ENCODE measurements around the gene CLPTM1.

The CLPTM1 gene

DNA sequence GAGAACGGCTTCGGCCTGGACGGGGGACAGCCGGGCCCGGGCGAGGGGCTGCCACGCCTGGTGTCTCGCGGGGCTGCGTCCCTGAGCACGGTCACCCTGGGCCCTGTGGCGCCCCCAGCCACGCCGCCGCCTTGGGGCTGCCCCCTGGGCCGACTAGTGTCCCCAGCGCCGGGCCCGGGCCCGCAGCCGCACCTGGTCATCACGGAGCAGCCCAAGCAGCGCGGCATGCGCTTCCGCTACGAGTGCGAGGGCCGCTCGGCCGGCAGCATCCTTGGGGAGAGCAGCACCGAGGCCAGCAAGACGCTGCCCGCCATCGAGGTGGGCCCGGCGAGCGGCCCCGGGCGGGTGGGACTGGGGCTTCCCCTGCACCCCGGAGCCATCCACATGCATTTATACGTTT, 56.8 kb downstream of the CLPTM1 start:
- DNase-seq: no peak

DNA sequence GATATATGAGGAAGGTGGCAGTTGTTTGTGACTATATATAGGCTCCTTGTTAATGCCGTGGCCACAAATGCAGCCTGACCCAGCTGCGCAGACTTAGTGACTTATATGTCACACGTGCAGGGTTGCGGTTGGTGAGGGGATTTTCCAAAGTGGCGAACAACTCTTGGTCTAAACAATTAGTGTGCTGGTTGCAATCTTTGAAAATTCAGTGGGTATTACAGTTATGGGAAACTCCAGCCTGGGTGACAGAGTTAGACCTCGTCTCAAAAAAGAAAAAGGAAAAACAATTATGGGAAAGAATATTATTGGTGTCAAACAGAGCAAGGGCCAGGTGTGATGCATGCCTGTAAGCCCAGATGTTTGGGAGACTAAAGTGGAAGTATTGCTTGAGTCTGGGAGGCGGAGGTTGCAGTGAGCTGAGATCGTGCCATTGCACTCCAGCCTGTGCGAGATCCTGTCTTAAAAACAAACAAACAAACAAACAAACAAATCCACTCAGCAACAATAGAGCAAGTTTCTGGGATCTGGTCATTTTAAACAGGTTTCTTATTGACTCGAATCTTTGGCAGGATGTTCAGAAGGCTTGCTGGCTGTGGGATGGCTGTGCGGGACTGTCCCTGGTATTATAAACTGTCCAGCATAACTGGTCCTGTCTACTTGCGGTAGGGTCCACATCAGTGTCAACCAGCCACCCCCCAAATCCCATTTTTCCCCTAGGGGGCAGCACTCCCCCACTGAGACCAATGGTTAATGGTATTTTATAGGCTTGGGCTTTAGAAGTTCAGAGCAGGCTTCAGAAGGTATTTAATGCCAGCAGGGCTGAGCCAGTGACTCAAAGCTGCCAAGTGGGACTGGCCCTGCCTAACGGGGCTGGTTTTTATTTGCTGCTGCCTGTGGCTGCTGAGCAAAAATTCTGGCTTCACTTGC, 61.5 kb downstream of the CLPTM1 start:
- DNase-seq: peak; percentile 86 to 88 (median 86)

DNA sequence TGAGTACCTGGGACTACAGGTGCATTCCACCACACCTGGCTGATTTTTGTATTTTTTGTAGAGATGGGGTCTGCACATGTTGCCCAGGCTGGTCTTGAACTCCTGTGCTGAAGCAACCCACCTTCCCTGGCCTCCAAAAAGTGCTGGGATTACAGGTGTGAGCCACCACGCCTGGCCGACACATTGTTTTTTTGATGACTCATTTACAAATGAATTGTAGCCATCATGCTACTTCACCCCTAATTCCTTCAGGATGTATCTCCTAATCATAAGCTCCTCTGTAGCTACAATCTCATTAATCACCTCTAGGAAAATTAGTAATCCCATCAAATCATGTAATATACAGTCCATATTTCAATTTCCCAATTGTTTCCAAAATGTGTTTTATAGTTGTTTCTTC, 64.0 kb downstream of the CLPTM1 start:
- no peak for DNase-seq

DNA sequence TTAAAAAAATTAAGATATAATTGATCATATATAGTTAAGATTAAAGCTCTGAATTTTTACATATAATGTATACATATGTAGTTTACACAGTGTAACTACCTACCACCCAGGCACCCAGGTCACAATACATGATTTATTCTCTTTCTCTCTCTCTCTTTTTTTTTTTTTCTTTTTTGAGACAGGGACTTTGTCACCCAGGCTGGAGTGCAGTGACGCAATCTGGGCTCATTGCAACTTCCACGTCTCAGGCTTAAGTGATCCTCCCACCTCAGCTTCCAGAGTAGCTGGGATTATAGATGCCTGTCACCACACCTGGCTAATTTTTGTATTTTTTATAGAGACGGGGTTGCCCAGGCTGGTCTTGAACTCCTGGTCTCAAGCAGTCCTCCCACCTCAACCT, 64.9 kb downstream of the CLPTM1 start:
- DNase-seq: peak; percentile 32 to 40 (median 38)

DNA sequence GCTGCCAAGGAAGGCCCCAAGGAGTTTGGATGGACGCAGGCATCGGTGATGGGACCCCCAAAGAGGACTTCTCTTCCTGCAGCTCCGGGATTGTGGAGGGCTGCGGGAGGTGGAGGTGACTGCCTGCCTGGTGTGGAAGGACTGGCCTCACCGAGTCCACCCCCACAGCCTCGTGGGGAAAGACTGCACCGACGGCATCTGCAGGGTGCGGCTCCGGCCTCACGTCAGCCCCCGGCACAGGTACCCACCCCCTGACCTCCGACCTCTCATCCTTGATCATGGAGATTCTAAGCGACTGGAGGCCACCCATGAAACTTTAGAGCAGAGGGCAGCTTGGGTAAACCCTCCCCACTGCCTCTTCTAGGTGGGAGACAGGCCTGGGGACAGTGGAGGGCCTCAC, 66.8 kb downstream of the CLPTM1 start:
- no peak for DNase-seq

DNA sequence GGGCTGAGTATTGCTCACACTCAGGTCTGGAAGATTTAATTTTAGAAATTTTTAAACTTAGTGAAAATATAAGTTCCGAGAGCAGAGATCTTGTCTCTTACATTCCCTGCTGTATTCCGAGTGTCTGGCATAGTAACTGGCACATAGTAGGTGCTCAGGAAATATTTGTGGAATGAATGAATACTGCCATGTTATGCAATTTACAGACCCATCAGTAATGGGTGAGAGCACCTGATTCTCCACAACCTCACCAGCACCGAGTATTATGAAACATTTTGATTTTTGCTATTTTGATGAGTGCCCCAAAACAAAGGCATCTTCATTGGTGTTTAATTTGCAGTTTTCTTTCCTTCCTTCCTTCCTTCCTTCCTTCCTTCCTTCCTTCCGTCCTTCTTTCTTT, 67.9 kb downstream of the CLPTM1 start:
- no peak for DNase-seq

DNA sequence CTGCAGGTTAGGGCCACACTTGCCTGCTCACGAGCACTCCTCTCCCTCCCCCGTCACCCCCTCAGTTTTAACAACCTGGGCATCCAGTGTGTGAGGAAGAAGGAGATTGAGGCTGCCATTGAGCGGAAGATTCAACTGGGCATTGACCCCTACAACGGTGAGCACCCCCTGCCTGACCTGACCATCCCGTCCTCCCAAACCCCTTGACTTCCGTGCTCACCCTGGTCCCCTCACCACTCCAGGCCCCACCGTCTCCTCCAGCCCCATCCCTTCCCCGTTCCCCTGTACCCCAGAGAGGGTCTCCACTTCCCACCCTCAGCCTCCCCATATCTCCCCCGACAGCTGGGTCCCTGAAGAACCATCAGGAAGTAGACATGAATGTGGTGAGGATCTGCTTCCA, 70.1 kb downstream of the CLPTM1 start:
- no peak for DNase-seq

DNA sequence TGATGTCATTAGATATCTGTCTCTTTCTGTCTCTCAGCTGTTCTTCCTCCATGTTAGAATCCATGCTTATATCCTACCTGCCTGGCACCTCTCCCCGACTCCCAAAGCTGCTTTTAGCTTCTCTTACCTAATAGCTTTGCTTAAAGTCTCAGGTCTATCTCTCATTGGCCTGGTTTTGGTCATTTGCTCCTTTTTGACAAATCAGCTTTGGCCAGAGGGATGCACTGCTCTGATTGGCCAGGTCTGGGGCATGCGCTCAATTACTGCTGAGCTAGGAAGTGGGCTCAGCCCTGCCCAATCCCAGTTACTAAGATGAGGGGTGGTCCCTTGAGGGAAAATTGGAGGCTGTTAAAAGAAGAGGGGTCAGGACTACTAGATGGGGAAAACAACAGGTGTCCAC, 72.2 kb downstream of the CLPTM1 start:
- no peak for DNase-seq

DNA sequence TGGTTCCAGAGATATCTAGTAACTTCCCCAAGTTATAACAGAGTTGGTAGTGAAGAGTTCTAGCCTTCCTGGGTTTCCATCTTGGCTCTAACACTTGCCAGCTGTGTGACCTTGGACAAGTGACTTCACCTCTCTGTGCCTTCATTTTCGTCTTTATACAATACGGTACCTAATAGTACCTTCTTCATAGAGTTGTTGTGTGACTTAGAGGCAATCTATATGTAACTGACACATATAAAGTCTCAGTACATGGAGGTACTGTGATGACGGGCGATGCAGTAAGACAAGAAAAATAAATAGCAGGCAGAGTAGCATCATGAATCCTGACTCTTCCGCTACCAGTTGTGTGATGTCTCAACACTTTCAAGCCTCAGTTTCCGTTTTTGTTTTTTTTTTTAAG, 75.6 kb downstream of the CLPTM1 start:
- DNase-seq: no peak

DNA sequence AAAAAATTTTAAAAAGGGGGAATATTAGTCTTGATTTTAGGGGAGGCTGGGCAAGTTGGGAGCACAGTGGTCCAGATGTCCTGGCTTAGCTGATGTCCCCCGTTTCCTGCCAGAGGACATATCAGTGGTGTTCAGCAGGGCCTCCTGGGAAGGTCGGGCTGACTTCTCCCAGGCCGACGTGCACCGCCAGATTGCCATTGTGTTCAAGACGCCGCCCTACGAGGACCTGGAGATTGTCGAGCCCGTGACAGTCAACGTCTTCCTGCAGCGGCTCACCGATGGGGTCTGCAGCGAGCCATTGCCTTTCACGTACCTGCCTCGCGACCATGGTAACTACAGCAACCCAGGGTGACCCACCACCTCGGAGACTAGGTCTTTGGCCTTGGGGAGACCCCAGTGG, 77.2 kb downstream of the CLPTM1 start:
- DNase-seq: no peak

DNA sequence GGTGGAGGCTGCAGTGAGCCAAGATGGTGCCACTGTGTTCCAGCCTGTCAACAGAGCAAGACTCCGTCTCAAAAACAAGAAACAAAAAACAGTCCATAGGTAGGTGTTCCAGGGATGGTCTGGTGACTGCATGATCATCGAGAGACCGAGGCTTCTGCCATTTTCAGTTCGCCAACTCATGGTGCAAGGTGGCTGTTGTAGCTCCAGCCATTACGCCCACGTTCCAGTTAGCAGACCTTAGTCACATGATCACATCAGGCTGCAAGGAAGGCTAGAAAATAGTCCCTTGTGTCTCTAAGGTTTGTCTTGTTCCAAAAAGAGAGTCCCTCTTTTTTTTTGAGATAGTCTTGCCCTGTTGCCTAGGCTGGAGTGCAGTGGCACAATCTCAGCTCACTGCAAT, 80.6 kb downstream of the CLPTM1 start:
- no peak for DNase-seq

DNA sequence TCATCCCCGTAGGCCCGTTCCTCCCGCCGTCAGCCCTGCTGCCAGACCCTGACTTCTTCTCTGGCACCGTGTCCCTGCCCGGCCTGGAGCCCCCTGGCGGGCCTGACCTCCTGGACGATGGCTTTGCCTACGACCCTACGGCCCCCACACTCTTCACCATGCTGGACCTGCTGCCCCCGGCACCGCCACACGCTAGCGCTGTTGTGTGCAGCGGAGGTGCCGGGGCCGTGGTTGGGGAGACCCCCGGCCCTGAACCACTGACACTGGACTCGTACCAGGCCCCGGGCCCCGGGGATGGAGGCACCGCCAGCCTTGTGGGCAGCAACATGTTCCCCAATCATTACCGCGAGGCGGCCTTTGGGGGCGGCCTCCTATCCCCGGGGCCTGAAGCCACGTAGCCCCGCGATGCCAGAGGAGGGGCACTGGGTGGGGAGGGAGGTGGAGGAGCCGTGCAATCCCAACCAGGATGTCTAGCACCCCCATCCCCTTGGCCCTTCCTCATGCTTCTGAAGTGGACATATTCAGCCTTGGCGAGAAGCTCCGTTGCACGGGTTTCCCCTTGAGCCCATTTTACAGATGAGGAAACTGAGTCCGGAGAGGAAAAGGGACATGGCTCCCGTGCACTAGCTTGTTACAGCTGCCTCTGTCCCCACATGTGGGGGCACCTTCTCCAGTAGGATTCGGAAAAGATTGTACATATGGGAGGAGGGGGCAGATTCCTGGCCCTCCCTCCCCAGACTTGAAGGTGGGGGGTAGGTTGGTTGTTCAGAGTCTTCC, 82.4 kb downstream of the CLPTM1 start:
- no peak for DNase-seq

DNA sequence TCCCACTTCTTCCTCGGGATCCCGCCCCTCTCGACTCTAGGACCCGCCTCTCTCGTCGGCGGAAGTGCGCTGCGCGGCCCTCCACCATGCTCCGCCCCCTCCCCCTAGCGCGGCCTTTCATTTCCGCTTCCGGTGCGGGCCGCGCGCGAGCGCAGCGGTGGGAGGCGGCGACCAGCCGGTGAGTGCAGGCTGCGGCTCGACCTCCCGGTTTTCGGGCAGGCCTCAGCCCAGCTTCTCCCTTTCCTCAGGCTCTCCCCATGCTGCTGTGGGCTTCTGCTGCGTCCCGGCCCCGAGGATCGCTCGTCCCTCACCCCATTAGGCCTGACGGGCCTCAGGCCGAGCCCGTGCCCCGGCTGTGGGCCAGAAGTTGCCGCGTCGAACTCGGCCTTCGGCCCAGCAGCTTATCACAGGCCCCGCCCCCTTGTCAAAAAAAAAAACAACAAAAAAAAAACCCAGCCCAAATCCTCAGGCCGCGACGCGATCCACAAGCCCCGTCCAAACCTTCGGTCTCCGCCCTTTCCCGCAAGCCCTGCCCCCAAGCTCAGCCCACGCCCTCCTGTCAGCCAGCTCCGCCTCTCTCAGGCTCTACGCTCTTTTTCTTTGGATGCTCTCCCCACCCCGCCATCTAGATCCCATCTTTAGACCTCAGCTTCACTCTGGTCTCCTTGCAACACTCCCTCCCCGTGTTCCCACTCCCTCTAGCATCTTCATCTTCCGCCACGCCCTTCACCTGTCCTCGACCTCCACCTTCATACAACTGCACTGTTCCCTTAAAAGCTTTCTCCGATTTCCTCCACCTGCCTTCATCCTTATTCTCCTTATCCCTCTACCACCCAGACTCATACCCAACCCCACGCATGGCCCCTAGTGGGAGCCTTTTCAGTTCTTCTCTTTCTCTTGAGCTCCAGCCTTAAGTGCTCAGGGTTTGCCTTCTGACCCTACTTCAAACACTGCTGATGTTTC, 84.0 kb downstream of the CLPTM1 start, which contains the start of gene CLASRP:
Gene CLASRP (plus strand): TSS at position 115 of the 963 bp plus-strand sequence. CDS start 1,168 bp downstream, outside the sequence.
- peak; percentile 94 to 97 (median 96) for DNase-seq

DNA sequence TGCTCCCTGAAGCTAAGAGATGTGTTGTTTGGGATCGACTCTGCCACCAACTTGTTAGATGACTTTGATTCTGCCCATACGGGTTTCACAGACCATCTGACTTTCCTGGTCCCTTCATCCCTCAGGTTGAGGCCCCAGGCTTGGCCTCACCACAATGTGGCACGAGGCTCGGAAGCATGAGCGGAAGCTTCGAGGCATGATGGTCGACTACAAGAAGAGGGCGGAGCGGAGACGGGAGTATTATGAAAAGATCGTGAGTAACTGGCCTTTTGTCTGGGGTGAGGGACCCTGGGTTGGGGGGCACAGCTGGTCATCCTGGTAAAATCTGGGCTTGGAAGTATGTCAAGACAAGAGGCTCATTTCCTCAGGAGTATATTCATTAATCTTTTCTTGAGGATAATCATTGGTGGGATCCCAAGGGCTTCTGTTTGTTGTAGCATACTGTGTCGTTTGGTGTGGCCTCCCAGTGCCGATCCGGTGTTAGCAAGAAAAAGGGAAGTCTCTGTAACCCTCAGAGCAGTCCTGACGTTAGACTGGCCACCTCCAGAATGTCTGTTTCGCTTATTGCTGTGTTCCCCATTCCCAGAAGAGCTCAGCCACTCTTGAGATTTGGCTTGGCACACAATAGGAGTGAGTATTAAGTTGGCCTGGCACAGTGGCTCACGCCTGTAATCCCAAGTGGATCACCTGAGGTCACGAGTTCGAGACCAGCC, 85.0 kb downstream of the CLPTM1 start:
- DNase-seq: peak; percentile 83 to 91 (median 84)

DNA sequence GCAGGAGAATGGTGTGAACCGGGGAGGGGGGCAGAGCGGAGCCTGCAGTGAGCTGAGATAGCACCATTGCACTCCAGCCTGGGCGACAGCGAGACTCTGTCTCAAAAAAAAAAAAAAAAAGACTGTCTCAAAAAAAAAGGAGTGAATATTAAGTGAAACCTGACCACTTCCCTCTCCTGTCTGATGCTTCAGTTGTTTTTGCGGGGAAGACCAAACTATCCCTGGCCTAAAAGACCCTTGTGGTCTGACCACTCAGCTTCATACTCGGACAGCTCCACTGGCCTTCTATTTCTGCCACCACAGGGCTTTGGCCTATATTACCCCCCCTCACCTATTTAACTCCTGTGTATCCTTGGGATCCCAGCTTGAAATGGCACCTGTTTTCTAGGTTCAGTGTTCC, 85.9 kb downstream of the CLPTM1 start:
- no peak for DNase-seq

Data from suppressor macrophage treated with lipopolysaccharide for 1 hour (primary cell).